HG03378 (cell line): ENCODE data around the gene CENPB.
"Not testable (repeated sequence)": the region's sequence is repeated elsewhere in the genome, so short reads cannot be mapped to it uniquely, and the experiment has no call there.

ENCODE experiments used
- ATAC-seq: cut with Tn5 transposase; IDR thresholded peaks from one replicate; pipeline ENCODE4 v1.9.1; 2021; ENCODE audit warnings: mild to moderate bottlenecking, moderate library complexity; ENCODE audit not compliant: unreplicated experiment

CENPB gene

GRCh38 chr20:3811467-3812258, 25.1 kb upstream of the CENPB start:
- no peak for ATAC-seq

DNA sequence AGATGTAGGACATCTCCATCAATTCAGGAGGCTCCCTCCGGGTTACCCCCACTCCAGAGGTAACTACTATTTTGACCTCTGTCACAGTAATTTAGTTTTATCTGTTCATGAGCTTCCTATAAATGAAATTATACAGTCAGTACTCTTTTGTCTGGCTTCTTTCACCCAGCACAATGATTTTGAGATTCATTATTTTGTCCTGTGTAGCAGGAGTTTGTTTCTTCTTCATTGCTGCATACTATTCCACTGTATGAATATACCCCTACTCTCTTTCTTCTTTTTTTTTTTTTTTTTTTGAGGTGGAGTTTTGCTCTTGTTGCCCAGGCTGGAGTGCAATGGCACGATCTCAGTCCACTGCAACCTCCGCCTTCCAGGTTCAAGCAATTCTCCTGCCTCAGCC, 22.0 kb upstream of the CENPB start:
- ATAC-seq, result no peak

- ATAC-seq, result no peak
These were observed 18.2 kb upstream of the CENPB start for GRCh38 chr20:3804781-3805180.

- no peak for ATAC-seq
These were observed 17.8 kb upstream of the CENPB start for GRCh38 chr20:3804254-3804751.

GRCh38 chr20:3803854-3804253, 17.3 kb upstream of the CENPB start:
- ATAC-seq, result no peak

- ATAC-seq, result no peak
These were observed 16.7 kb upstream of the CENPB start for GRCh38 chr20:3803289-3803688.

GRCh38 chr20:3802524-3803239, 16.1 kb upstream of the CENPB start:
- no peak for ATAC-seq

DNA sequence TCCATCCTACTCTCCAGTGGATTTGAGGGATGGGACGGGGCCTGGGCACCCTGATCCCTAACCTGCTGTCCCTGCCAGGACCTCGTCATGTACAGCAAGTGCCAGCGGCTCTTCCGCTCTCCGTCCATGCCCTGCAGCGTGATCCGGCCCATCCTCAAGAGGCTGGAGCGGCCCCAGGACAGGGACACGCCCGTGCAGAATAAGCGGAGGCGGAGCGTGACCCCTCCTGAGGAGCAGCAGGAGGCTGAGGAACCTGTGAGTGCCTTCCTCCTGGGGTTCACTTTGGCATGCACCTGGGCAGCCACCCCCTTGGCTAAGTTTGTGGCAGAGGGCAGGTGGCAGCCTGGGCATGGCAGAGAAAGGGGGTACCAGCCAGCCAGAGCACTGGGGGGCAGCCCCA, 15.3 kb upstream of the CENPB start:
- no peak for ATAC-seq

DNA sequence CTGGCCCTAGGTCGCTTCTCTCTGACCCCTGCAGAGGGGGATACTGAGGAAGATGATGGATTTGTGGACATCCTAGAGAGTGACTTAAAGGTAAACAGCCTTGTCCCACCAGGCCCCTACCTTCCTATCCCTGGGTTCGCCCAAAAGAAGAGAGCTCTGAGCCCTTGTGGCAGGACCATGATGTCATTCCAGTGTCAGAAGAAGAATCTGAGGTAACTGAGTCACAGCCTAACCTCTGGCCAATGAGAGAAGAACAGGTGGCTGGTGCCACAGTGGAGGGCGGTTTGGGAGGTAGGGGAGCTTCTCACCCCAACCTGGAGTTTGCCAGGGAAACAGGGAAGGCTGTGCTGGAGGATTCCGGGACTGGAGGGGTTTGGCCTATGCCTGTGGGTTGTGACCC, 14.8 kb upstream of the CENPB start:
- no peak for ATAC-seq

- ATAC-seq, result no peak
These were observed 14.3 kb upstream of the CENPB start for GRCh38 chr20:3800878-3801260.

DNA sequence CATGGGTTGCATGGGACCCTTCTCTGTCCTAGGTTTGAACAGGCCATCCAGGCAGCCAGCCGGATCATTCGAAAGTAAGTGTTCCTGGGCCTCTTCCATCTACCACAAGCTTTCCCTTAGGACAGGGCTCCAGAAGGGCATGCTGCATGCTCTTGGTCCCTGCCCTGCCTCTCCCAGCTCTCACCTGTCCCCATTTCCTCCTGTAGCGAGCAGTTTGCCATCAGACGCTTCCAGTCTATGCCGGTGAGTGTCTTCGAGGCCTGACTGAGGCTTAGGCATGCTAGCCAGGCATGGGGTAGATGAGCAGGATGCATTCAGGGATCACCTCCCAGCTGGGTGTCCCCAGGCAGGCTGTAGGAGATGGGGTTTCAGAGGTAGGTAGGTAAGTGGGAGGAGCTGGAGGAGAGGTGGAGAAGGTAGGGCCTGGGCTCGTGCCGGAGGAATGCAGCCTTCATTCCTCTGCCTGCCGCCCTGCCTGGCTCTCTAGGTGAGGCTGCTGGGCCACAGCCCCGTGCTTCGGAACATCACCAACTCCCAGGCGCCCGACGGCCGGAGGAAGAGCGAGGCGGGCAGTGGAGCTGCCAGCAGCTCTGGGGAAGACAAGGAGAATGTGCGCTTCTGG, 13.8 kb upstream of the CENPB start:
- no peak for ATAC-seq

DNA sequence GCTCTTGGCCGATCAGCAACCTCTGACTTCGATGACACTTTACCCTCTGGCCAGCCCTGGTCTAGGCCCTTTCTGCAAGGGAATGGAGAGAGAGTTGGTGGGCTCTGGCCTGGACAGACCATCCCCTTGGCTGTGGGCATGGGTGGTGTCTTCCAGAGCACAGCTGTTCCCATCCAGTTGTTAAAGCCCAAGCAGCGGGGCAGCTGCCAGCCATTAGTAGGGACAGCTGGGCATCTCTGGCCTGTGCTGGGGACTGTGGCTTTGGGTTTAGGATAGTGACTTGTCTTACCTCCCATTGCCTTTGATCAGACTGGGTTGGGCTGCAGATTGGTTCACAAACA, 12.3 kb upstream of the CENPB start:
- no peak for ATAC-seq

GRCh38 chr20:3798373-3798768, 11.8 kb upstream of the CENPB start:
- ATAC-seq, result no peak

DNA sequence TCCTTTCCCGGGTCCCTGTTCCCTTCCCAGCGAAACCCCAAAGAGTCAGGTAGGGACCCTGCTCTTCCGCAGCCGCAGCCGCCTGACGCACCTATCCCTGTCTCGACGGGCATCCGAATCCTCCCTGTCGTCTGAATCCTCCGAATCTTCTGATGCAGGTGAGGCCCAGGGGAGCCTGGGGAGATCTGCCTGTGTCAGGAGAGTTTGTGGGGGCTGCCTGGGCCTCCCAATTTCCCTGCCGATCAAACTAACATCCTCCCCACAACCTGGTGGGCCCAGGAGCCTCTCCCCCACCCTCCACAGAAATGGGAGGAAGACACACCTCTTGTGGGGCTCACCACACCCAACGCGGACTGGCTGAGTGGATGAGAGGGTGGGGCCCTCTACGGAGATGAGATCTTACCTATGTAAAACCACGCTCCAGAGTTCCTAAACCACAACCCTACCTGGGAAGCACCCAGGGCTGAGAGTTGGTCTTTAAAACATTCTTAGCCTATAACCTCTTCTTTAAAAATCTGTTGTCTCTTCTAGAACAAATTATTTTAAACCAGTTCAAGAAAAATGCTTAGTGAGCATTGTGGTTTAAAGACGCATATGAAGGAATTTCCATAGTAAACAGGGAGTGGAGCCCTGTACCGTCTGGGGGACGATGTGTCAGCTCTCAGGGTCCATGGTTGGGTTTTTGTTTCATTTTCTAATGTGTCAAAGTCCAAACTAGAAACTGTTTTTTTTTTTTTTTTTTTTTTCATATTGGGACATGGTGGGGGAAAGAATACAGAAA, 11.2 kb upstream of the CENPB start:
- ATAC-seq, result no peak

GRCh38 chr20:3797226-3797545, 10.6 kb upstream of the CENPB start:
- ATAC-seq, result no peak

- ATAC-seq, result no peak
These were observed 10.1 kb upstream of the CENPB start for GRCh38 chr20:3796477-3797225.

- no peak for ATAC-seq
These were observed 9.2 kb upstream of the CENPB start, which contains the start of gene CDC25B for GRCh38 chr20:3795511-3796468. Gene CDC25B, plus strand, starts transcription at chr20:3796310. Its CDS starts 222 bp downstream, at chr20:3796532.

- no peak for ATAC-seq
These were observed 8.3 kb upstream of the CENPB start for GRCh38 chr20:3794701-3795420.

DNA sequence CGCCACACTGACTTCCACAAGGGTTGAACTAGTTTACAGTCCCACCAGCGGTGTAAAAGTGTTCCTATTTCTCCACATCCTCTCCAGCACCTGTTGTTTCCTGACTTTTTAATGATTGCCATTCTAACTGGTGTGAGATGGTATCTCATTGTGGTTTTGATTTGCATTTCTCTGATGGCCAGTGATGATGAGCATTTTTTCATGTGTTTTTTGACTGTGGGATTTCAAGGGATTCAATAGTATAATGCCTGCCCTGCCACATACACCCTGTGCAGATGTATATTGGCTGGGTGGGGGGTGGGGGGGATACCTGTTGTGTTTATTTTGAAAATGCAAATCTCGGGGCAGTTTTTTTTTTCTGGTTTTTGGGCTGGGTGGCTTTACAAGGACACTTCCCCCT, 7.6 kb upstream of the CENPB start:
- ATAC-seq, result not testable (repeated sequence)
